ENCODE data around the gene FOXD4L3.
"Not testable (repeated sequence)": the region's sequence is repeated elsewhere in the genome, so short reads cannot be mapped to it uniquely, and the experiment has no call there.

Gene FOXD4L3

GRCh38 chr9:68324518-68324917, 21.9 kb downstream of the FOXD4L3 start:
- no CpG with 5 or more reads among the region's 20 CpGs for WGBS, 2 donors (ENCODE audit: extremely low coverage in 2 of 2, insufficient read length in 2 of 2, insufficient replicate concordance in 1 of 2)
- not testable (repeated sequence) for H3K27me3 ChIP-seq (ENCODE audit: control insufficient read depth in 3 of 3, insufficient read depth in 3 of 3, low read depth in 1 of 3, low read length in 3 of 3); H2BK5ac ChIP-seq (ENCODE audit: low read length); H3K4me2 ChIP-seq (ENCODE audit: insufficient read depth, low read length, poor library complexity, severe bottlenecking); H3K18ac ChIP-seq (ENCODE audit: low read length); H2BK15ac ChIP-seq (ENCODE audit: low read length); H4K91ac ChIP-seq (ENCODE audit: low read depth, low read length, poor library complexity); H2BK12ac ChIP-seq (ENCODE audit: low read length); H3K36me3 ChIP-seq (replicated peaks in 1 of 2; ENCODE audit: control insufficient read depth in 2 of 2, insufficient read depth in 2 of 2, low read length in 2 of 2); H3K4me1 ChIP-seq (ENCODE audit: control insufficient read depth in 2 of 2, insufficient read depth in 1 of 2, low read depth in 1 of 2, low read length in 2 of 2); H3K4ac ChIP-seq (ENCODE audit: low read length); H2AK5ac ChIP-seq (ENCODE audit: low read depth, low read length); H3K9me3 ChIP-seq (replicated peaks in 1 of 2; ENCODE audit: control insufficient read depth in 2 of 2, insufficient read depth in 1 of 2, low read depth in 1 of 2, low read length in 2 of 2); H3K27ac ChIP-seq (replicated peaks; ENCODE audit: low read length); H3K14ac ChIP-seq (ENCODE audit: low read length); H3K4me3 ChIP-seq (ENCODE audit: low read length in 2 of 2); H2BK120ac ChIP-seq (ENCODE audit: low read depth, low read length); H3K9ac ChIP-seq (ENCODE audit: low read depth, low read length, poor library complexity); DNase-seq (ENCODE audit: low spot score); H4K8ac ChIP-seq (ENCODE audit: low read depth, low read length); H3K79me1 ChIP-seq (ENCODE audit: low read depth, low read length); H2AFZ ChIP-seq (ENCODE audit: low read length); H3K23ac ChIP-seq (ENCODE audit: low read depth, low read length, poor library complexity)

- not testable (repeated sequence) for H2AFZ ChIP-seq (ENCODE audit: low read length); H2BK15ac ChIP-seq (ENCODE audit: low read length); H2BK120ac ChIP-seq (ENCODE audit: low read depth, low read length); H3K23ac ChIP-seq (ENCODE audit: low read depth, low read length, poor library complexity); H3K14ac ChIP-seq (ENCODE audit: low read length); H3K79me1 ChIP-seq (ENCODE audit: low read depth, low read length); H3K18ac ChIP-seq (ENCODE audit: low read length); H2BK12ac ChIP-seq (ENCODE audit: low read length); DNase-seq (ENCODE audit: low spot score); H3K9me3 ChIP-seq (replicated peaks in 1 of 2; ENCODE audit: control insufficient read depth in 2 of 2, insufficient read depth in 1 of 2, low read depth in 1 of 2, low read length in 2 of 2); H3K4me1 ChIP-seq (ENCODE audit: control insufficient read depth in 2 of 2, insufficient read depth in 1 of 2, low read depth in 1 of 2, low read length in 2 of 2); H4K8ac ChIP-seq (ENCODE audit: low read depth, low read length); H3K9ac ChIP-seq (ENCODE audit: low read depth, low read length, poor library complexity); H3K27me3 ChIP-seq (ENCODE audit: control insufficient read depth in 3 of 3, insufficient read depth in 3 of 3, low read depth in 1 of 3, low read length in 3 of 3); H3K4me3 ChIP-seq (ENCODE audit: low read length in 2 of 2); H2AK5ac ChIP-seq (ENCODE audit: low read depth, low read length); H3K27ac ChIP-seq (replicated peaks; ENCODE audit: low read length); H3K4ac ChIP-seq (ENCODE audit: low read length); H3K4me2 ChIP-seq (ENCODE audit: insufficient read depth, low read length, poor library complexity, severe bottlenecking); H2BK5ac ChIP-seq (ENCODE audit: low read length); H4K91ac ChIP-seq (ENCODE audit: low read depth, low read length, poor library complexity); H3K36me3 ChIP-seq (replicated peaks in 1 of 2; ENCODE audit: control insufficient read depth in 2 of 2, insufficient read depth in 2 of 2, low read length in 2 of 2)
- no CpG with 5 or more reads among the region's 4 CpGs for WGBS, 2 donors (ENCODE audit: extremely low coverage in 2 of 2, insufficient read length in 2 of 2, insufficient replicate concordance in 1 of 2)
Observed at GRCh38 chr9:68329106-68329505, 26.4 kb downstream of the FOXD4L3 start.

GRCh38 chr9:68330531-68331173, 28.0 kb downstream of the FOXD4L3 start:
- H2BK5ac ChIP-seq (ENCODE audit: low read length); H2BK12ac ChIP-seq (ENCODE audit: low read length); H3K23ac ChIP-seq (ENCODE audit: low read depth, low read length, poor library complexity); H3K14ac ChIP-seq (ENCODE audit: low read length); H3K9me3 ChIP-seq (replicated peaks in 1 of 2; ENCODE audit: control insufficient read depth in 2 of 2, insufficient read depth in 1 of 2, low read depth in 1 of 2, low read length in 2 of 2); H3K18ac ChIP-seq (ENCODE audit: low read length); H3K4me1 ChIP-seq (ENCODE audit: control insufficient read depth in 2 of 2, insufficient read depth in 1 of 2, low read depth in 1 of 2, low read length in 2 of 2); H3K4me3 ChIP-seq (ENCODE audit: low read length in 2 of 2); H2BK120ac ChIP-seq (ENCODE audit: low read depth, low read length); H4K8ac ChIP-seq (ENCODE audit: low read depth, low read length); H3K27ac ChIP-seq (replicated peaks; ENCODE audit: low read length); H2BK15ac ChIP-seq (ENCODE audit: low read length); H3K4me2 ChIP-seq (ENCODE audit: insufficient read depth, low read length, poor library complexity, severe bottlenecking); H3K4ac ChIP-seq (ENCODE audit: low read length); H3K36me3 ChIP-seq (replicated peaks in 1 of 2; ENCODE audit: control insufficient read depth in 2 of 2, insufficient read depth in 2 of 2, low read length in 2 of 2); H3K27me3 ChIP-seq (ENCODE audit: control insufficient read depth in 3 of 3, insufficient read depth in 3 of 3, low read depth in 1 of 3, low read length in 3 of 3); H2AK5ac ChIP-seq (ENCODE audit: low read depth, low read length); H2AFZ ChIP-seq (ENCODE audit: low read length); H3K79me1 ChIP-seq (ENCODE audit: low read depth, low read length); H4K91ac ChIP-seq (ENCODE audit: low read depth, low read length, poor library complexity); H3K9ac ChIP-seq (ENCODE audit: low read depth, low read length, poor library complexity); DNase-seq (ENCODE audit: low spot score): not testable (repeated sequence)
- WGBS, 2 donors (ENCODE audit: extremely low coverage in 2 of 2, insufficient read length in 2 of 2, insufficient replicate concordance in 1 of 2) = no CpG with 5 or more reads among the region's 11 CpGs

- not testable (repeated sequence) for H3K9ac ChIP-seq (ENCODE audit: low read depth, low read length, poor library complexity); H2BK120ac ChIP-seq (ENCODE audit: low read depth, low read length); H3K27ac ChIP-seq (replicated peaks; ENCODE audit: low read length); H3K4me3 ChIP-seq (ENCODE audit: low read length in 2 of 2); H2AFZ ChIP-seq (ENCODE audit: low read length); H3K4ac ChIP-seq (ENCODE audit: low read length); H3K4me2 ChIP-seq (ENCODE audit: insufficient read depth, low read length, poor library complexity, severe bottlenecking); H2BK15ac ChIP-seq (ENCODE audit: low read length); H4K8ac ChIP-seq (ENCODE audit: low read depth, low read length); H3K18ac ChIP-seq (ENCODE audit: low read length); H2BK5ac ChIP-seq (ENCODE audit: low read length); H3K4me1 ChIP-seq (ENCODE audit: control insufficient read depth in 2 of 2, insufficient read depth in 1 of 2, low read depth in 1 of 2, low read length in 2 of 2); DNase-seq (ENCODE audit: low spot score); H2BK12ac ChIP-seq (ENCODE audit: low read length); H3K23ac ChIP-seq (ENCODE audit: low read depth, low read length, poor library complexity); H4K91ac ChIP-seq (ENCODE audit: low read depth, low read length, poor library complexity); H3K36me3 ChIP-seq (replicated peaks in 1 of 2; ENCODE audit: control insufficient read depth in 2 of 2, insufficient read depth in 2 of 2, low read length in 2 of 2); H3K14ac ChIP-seq (ENCODE audit: low read length); H3K27me3 ChIP-seq (ENCODE audit: control insufficient read depth in 3 of 3, insufficient read depth in 3 of 3, low read depth in 1 of 3, low read length in 3 of 3); H3K9me3 ChIP-seq (replicated peaks in 1 of 2; ENCODE audit: control insufficient read depth in 2 of 2, insufficient read depth in 1 of 2, low read depth in 1 of 2, low read length in 2 of 2); H2AK5ac ChIP-seq (ENCODE audit: low read depth, low read length); H3K79me1 ChIP-seq (ENCODE audit: low read depth, low read length)
- WGBS, 2 donors (ENCODE audit: extremely low coverage in 2 of 2, insufficient read length in 2 of 2, insufficient replicate concordance in 1 of 2) = no CpG with 5 or more reads among the region's 1 CpG
Observed at GRCh38 chr9:68332122-68332521, 29.5 kb downstream of the FOXD4L3 start.
